LHCN-M2 (cell line): ENCODE measurements around the gene BTBD17. TPM values are rescaled to one million over a fixed set of nuclear protein-coding genes. Genes with fewer than 3 reads are reported as not detected.
"Not testable (repeated sequence)": the region's sequence is repeated elsewhere in the genome, so short reads cannot be mapped to it uniquely, and the experiment has no call there.

Experiments used
- DNase-seq: peaks from one replicate; pipeline ENCODE4 v3.0.0-alpha.2; 2012; ENCODE audit warnings: low read depth
- polyA plus RNA-seq: library from polyadenylated mRNA; unstranded; fragments of >200 nt; gene quantifications from one replicate; pipeline ENCODE4 v1.2.1, GENCODE V29; 2012; ENCODE audit warnings: missing spikeins
- total RNA-seq: library from RNA; depleted of rRNA; stranded (reverse); fragments of >200 nt; gene quantifications from 2 replicates; pipeline ENCODE4 v1.2.3, GENCODE V29; 2014; rRNA removed

The BTBD17 gene, protein sequence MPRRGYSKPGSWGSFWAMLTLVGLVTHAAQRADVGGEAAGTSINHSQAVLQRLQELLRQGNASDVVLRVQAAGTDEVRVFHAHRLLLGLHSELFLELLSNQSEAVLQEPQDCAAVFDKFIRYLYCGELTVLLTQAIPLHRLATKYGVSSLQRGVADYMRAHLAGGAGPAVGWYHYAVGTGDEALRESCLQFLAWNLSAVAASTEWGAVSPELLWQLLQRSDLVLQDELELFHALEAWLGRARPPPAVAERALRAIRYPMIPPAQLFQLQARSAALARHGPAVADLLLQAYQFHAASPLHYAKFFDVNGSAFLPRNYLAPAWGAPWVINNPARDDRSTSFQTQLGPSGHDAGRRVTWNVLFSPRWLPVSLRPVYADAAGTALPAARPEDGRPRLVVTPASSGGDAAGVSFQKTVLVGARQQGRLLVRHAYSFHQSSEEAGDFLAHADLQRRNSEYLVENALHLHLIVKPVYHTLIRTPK
- not detected in 2 replicates for total RNA-seq
- polyA plus RNA-seq, result not detected

DNA sequence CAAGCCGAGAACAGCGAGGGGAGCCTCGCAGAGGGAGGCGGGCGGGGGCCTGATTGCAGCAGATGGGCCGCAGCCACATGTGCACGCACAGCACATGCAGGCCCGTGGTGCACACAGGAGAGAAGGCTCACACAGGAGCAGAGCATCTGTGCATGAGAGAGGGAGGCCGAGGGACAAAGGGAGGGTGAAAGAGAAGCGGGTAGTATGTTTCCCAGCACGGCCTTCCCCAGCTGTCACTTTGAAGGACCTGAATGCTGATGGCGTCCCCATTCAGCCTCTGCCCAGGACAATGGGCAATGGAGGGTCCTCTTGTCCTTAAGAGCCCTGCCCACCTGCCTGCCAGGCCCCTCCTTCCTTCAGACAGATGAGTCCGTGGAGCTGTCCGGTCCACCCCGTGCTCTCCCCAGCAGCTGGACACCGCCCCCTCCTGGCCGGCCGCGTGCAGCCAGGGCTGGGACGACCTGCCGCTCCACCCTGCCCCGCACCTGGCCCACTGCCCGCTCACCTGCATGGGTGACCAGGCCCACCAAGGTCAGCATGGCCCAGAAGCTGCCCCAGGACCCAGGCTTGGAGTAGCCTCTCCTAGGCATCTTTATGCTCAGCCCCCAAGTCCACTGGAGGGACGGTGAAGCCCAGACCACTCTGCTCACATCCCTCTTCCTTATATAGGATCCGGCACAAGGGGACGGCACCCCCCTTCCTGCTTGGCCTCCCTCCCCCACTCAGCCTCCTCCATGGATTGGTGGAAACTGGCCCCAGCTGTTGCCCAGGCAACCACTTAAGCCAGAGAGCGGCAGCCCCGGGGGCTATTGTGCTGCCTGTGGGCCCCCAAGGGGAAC is at the start of gene BTBD17:
Gene BTBD17, minus strand, starts transcription at position 639 of the 839 bp plus-strand sequence. Its CDS starts 49 bp downstream, at position 590.
- DNase-seq, result no peak

DNA sequence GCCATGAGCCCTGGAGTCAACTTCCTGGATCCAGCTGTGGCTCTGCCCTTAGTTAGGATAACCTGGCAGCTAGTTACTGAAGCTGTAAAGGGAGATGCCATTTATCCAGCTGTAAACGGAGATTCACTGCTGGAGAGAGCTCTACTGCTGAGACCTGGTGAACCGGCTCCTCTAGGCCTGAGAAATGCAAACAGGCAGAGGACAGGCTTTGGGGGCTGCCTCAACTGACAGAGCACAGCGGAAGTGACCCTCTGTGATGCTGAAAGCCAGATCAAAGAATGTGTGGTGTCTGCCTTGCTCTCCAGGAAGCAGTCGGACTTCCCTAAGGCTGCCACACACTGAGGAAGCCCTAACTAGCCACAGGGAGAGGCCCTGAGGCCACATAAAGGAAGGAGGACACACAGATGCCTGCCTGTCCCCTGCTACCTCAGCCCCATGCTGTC is 48.4 kb upstream of the BTBD17 start:
- DNase-seq, result no peak

DNA sequence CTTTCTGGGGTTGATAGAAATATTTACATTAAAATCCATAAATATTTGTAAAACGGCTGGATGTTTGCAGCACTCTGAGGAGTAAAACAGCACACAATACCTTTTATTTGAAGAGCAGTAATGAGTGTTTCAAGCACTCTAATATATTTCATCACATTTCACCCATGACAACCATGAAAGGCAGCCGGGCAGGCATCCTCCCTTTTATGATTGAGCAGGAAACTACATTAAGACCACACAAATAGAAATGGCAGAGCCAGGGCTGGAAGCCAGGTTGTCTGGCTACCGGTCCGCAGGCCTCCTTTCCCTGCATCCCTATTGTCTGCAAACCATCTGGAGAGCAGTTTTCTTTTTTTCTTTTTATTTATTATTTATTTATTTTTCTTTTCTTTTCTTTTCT is 47.1 kb upstream of the BTBD17 start:
- DNase-seq, result no peak

DNA sequence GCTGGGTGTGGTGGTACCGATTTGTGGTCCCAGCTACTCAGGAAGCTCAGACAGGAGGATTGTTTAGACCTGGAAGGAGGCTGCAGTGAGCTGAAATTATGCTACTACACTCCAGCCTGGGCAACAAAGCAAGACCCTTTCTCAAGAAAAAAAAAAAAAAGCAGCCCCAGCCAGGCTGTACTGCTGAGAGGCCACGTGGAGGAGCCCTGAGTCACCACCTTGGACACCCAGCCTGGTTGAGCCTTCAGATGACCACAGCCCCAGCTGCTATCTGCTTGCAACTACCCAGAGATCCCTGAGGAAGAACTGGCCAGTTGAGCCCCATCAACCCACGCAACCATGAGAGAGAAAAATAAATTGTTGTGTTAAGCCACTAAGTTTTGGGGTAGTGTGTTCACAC is 46.6 kb upstream of the BTBD17 start:
- DNase-seq, result no peak

DNA sequence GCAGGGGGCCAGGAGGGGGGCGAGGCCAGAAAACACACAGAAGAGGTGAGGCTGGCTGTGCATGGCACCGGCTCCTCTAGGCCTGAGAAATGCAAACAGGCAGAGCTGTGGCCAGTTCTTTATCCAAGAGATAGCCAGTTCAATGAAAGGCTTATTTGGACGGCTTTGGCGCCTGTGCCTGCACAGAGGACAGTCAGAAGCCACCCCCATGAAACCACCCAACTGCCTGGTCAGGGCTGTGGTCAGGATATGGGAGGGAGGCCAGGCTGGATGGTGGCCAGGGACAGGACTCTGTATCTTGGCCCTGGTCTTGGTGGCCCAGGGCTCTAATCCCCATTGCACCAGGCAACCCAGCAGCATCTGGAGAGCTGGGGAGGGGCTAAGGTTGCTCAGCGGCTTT is 45.7 kb upstream of the BTBD17 start:
- DNase-seq, result no peak

DNA sequence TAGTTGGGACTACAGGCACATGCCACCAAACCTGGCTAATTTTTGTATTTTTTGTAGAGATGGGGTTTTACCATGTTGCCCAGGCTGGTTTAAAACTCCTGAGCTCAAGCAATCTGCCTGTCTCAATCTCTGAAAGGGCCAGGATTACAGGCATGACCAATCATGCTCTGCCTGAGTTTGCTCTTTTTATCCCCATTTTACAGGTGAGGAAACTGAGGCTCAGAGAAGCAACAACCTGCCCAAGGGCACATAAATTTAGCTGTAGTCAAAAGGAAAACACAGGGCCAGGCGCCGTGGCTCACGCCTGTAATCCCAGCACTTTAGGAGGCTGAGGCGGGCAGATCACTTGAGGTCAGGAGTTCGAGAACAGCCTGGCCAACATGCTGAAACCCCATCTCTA is 43.6 kb upstream of the BTBD17 start:
- DNase-seq, result not testable (repeated sequence)

DNA sequence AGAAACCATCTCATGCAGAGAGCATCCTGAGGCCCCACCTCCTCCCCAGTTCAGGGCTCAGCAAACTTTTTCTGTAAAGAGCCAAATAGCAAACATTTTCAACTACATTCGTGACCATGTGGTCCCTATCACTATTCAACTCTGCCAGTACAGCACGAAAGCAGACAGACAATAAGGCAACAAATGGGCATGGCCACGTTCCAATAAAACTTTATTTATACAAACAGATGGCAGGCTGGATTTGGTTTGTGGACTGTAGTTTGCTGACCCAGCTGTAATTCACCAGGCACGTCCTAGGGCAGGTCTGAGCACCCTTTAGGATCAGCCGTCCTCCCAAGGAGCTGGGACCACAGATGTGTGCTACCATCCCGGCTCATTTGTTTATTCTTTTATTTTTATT is 43.1 kb upstream of the BTBD17 start:
- DNase-seq, result no peak

DNA sequence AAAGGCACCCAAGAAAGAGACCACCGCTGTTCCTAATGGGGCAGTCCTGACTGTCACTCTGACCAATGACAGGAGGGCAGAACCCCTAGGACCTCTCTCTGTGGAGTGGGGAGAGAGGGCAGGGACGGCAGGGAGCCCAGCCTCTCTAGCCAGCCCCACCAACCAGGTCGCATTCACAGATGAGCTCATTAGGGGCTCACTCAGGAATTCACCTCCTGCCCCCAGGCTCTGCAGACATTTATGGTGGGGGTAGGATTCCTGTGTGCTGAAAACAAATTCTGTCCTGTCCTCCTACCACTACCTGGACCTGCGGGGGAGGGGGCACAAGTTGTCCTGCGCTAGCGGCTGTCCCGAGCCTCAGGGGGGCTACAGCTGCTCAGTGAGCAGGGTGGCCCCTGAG is 42.5 kb upstream of the BTBD17 start:
- no peak for DNase-seq

DNA sequence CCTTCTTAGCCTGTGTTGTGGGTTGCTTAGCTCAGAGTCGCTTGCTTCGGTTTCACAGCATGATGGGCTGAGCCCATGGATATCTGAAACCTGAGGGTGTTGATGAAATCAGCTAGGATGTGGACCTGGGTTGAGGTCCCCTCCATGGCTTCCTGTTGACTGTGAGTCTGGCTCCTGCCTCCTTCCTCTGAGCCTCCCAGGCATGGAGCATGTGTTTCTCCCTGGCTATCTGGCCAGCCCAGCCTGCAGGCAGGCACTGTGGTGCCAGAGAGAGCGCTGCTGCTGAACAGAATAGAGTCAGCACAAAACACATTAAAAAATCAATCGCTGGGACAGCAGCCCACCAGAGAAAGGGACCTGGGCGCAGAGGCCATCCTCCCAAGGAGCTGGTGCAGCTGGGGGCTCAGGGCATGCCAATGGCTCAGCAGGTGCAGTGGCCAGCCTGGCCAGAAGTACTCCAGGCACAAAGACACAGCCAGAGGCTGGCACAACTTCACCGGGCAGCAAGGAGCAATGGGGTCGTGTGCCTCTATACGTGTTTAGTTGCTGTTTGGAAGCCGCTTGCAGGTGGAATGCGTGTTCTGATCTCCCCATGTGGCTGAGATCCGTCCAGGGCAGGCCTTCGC is 42.0 kb upstream of the BTBD17 start:
- no peak for DNase-seq

DNA sequence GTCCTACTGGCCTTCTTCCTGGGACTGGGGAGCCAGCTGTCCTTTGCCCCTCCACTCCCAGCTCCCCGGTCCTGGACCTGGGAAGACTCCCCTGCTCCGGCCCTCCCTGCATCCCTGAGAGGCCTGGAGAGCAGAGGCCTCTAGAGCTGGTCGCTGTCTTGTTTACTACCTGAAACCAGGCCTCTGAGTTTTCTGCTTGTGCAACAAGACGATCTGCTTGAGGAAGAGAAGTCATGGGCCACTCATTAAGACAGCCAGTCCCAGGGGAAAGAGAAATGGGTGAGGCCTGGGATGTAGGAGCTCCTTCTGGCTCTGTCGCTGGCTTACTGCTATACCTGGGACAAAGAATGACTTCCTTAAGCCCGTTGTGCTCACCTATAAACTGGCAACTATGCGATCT is 40.4 kb upstream of the BTBD17 start:
- DNase-seq, result no peak

DNA sequence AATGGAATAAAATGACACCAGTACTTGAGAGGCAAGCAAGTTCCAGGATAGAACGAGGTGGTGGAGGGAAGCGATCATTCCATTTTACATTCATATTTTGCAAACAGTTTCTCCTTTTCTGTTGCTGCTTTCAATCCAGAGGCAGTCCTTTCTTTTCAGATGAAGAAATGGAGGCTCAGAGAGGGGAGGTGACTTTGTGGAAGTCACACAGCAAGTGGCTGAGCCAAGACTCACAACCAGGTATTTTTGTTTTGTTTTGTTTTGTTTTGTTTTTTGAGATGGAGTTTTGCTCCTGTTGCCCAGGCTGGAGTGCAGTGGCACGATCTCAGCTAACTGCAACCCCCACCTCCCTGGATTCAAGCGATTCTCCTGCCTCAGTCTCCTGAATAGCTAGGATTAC is 34.9 kb upstream of the BTBD17 start:
- no peak for DNase-seq

DNA sequence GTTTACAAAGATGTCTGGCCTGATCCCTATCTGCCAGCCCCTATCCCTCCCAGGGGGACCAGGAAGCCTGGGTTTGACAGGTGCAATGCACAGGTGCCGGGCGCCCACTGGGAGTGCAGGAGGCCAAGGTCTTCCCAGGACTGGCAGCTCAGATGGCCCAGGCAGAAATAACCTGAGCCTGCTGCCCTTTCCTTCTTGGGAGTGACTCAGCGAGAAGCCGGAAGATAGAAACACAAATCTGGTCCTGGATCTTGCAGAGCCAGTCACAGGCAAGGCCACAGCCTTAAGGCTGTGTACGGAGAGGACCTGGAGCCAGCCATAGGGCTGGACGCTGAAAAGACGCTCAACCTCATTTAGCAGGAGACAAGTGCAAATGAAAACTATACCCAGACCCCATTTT is 33.3 kb upstream of the BTBD17 start:
- DNase-seq, result no peak

DNA sequence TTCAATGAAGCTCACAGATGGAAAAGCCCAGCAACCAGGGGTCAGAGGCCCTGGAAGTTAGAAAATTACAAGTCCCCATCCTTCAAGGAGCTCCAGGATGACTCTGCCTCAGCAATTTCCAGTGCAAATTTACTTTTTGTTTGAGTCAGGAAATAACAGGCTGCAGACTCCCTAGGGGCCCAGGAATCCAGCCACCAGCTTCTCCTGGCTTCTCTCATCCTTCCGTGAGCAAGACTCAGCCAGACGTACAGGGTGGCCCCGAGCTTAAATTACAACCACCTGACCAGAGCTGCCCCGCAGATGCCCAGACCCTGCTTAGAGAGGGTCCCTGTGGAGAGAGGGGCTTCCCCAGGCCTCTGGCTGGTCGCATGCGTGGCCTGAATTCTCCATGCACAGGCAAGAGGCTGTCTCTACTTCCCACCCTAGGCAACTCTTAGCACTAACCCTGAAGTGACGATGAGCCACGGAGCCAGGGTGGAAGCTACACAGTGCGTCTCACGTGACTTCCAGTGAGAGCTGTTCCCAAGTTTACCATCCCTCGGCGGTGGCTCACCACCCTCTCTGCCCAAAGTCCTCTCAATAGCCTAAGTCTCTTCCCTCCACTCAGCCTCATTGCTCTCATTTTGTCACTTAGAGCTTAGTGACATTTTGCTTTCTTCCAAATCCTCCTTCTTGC is 32.7 kb upstream of the BTBD17 start:
- no peak for DNase-seq

DNA sequence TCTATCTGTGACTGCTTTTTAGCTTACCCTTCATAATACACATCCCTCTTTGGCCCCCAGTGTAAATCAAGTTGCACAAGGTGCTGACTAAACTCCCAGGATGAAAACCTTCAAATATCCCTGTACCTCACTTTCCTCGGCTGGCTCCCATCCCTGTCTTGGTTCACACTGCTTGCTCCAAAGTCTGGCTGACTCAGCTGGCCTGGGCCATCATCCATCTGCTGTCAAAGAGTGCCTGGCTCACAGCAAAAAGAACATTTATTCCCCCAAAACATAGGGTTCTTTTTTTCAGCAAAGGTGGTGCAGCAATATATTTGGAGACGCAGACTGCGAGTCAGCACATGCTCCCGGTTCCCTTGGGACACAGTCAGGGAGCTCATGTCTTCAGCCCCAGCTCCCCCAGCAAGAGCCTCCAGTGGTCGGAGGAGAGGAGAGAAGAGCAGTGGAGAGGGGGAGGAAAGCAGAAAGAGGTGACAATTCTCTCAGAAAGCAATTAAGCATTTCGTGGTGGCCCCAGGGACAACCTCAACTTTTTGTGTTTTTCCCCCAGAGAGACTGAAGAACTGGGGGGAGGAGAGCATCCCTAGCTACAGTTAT is 31.8 kb upstream of the BTBD17 start:
- DNase-seq, result no peak

DNA sequence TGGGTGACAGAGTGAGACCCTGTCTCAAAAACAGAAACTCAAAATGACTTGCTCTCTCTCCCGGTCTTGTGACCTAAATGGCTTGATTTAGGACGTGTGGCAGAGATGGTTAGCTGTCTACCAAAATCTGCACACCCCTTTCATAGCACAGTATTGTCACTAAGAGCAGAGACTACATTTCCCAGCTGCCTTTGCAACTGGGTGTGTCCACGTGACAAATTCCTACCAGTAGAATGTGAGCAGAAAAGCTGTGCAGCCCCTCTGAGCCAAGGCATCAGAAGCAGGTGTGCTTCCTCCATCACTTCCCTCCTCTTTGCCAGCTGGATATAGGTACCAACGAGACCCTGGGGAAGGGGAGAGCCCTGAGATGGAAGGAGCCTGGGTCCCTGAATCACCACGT is 31.2 kb upstream of the BTBD17 start:
- no peak for DNase-seq

DNA sequence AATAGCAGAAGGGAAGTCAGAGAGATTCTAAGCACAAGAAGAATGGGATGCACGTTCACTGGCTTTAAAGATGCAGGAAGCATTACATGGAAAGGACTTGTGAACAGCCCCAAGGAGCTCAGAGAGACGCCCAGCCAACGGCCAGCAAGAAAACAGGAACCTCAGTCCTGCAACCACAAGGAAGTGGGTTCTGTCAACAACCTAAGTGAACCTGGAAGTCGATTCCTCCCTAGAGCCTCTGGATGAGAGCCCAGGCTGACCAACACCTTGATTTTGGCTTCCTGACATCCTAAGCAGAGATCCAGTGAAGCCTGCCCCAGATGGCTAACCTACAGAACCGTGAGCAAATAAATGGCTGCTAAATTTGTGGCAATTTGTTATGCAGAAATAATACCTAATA is 30.1 kb upstream of the BTBD17 start:
- no peak for DNase-seq

DNA sequence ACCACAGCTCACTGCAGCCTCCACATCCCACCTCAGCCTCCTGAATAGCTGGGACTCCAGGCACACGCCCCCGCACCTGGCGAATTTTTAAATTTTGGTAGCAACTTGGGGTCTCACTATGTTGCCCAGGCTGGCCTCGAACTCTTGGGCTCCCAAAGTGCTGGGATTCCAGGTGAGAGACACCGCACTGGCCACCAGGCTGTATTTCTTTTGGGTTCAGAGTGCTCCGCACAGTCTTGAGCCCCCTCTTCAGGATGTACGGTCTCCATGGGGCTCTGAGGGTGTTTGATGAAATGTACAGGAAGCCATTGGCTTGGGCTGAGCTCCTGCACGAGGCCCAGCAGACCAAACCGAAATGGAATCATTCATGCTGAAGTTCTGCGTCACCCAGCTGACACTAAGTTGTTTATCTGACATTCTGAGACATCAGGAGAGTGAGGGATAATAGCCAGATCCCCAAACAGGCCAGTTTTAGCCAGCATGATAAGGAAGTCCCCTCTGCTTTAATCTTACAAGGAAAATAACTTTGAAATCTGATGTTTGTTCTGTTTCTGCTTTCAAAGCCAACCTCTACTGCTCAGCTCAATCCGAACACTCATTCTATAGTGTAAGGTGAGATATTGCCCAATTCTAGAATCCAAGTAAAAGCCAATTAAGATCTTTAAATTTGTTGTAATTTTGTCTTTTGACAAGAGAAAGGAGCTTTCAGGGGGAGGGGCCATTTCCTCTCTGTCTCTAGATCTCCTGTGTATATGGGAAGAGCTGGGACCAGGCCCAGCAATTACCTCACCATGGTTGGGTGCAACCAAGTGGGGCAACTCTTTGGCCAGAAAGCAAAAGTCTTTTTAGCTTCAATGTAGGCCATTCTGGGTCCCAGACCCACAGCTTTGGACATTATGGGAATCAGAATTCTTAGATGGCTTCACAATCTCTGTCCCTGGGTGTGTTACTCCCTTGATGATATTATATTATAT is 29.3 kb upstream of the BTBD17 start:
- DNase-seq, result no peak

DNA sequence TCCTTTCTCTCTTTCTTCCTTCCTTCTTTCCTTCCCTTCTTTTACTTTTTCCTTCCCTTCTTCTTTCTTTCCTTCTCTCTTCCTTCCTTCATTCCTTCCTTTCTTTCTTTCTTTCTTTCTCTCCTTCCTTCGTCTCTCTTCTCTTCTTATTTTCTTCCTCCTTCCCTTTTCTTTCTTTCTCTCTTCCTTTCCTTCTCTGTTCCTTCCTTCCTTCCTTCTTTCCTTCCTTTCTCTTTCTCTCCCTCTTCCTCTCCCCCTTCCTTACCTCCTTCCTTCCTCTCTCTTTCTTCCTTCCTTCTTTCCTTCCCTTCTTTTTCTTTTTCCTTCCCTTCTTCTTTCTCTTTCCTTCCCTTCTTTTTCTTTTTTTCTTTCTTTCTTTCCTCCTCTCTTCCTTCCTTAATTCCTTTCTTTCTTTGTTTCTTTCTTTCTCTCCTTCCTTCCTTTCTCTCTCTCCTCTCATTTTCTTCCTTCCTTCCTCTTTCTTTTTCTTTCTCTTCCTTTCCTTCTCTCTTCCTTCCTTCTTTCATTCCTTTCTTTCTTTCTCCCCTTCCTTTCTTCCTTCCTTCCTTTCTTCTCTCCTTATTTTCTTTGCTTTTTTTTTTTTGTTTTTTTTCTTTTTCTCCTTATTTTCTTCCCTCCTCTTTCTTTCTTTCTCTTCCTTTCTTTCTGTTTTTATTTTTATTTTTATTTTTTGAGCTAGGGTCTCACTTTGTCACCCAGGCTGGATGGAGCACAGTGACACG is 28.4 kb upstream of the BTBD17 start:
- DNase-seq, result no peak

DNA sequence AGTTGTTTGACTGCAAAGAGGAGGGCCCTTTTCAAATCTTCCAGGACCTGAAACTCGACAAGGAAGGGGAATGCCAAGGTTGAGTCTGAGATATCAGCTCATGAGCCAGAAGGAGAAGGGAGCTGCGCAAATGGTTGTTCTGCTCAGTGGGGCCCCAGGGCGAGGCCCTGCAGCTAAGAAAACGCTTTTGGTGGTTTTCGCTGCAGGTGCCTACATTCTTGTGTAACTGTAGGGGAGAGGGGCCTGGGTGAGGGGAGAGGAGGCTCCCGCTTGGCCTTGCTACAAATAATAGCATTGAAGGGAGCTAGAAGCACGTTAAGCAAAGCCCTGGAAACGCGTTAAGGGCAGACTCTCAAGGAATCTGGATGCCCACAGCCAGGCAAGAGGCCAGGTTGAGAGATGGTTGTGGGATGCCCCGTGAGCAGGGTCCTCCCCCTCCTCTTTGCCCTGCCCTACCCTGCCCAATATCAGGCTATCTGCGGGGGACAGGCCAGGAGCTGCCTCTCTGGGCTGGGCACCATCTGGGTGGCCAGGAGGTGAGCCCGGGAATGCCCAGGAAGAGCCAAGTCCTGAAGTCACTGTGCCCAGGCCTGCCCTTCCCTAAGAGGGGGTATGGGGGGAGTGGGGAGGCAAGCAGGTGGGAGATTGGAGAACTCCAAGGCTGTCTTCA is 27.6 kb upstream of the BTBD17 start:
- DNase-seq, result no peak
